Measurements from ENCODE around the gene UQCC3. TPM values are rescaled to one million over a fixed set of nuclear protein-coding genes. Genes with fewer than 3 reads are reported as not detected.

The UQCC3 gene
- total and polyA plus RNA-seq, 2 of the 13 experiments (the other 11 are each of a cell fraction or from before 2014, with no cell fraction given) = 7.7 to 16.0 TPM

DNA sequence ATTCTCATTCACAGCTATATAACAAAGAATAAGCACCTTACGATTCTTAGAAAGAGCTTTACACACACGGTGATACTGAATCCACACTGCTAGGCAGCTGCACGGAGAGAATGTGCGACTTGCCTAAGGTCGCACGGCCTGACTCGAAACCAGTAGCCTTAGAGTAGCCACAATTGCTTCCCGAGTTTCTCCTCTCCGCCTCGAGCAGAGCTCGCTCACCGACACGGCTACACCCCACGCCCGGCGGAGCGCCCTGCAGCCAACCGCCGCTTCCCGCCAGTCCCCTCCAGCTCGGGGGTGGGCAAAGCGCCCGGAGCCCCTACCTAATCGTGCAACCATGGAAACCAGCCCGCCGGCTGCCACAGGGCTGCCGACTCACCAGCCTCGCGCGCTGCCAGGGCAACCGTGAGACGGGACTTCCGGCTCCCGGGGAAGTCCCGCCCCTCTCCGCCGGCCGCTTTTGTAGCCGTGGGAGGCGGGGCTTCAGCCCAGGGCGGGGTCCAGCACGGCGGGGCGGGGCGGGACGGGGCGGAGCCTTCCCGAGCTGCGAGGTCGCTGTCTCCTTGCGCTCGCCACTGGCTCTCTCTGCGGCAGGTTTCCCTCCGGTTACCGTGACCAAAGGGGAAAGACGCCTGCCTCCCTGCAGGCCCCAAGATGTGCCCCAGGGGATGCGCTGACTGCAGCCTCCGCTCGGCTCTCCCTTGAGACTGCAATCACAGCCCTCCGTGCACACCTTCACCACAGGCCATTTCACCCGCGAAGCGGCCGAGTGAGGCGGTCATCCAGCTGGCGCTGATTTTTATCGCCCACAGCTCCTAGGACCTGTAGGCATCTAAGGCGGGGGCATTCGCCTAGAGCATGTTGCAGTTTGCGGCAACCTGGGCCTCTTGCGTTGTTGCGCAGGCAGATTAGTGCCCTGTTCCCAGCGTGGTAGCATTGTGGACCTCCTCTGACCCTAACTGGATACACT is 34.7 kb downstream of the UQCC3 start (continued):
- TF ChIP-seq ZNF891 (CRISPR knock-in tag; IDR thresholded peaks at IDR 0.05) (no peak), KLF16 (CRISPR knock-in tag; IDR thresholded peaks at IDR 0.05) (peak in 1 of 2 experiments; percentile 52; a peak in 1 of 4 replicates), ZNF20 (CRISPR knock-in tag; IDR thresholded peaks at IDR 0.05) (no peak), ESRRA (CRISPR knock-in tag; IDR thresholded peaks at IDR 0.05; ENCODE audit: low read depth) (no peak), ZMAT3 (CRISPR knock-in tag; conservative IDR thresholded peaks at IDR 0.05) (no peak), PAF1 (CRISPR knock-in tag; IDR thresholded peaks at IDR 0.05) (peak; percentile 91), ZNF451 (CRISPR knock-in tag; IDR thresholded peaks at IDR 0.05) (no peak), NFE2L1 (CRISPR knock-in tag; IDR thresholded peaks at IDR 0.05; ENCODE audit: borderline replicate concordance) (no peak), TARDBP (CRISPR knock-in tag; IDR thresholded peaks at IDR 0.05) (no peak; the same call in 1 of the 2 replicates), ZNF792 (CRISPR knock-in tag; IDR thresholded peaks at IDR 0.05) (0 out of 2 replicates have a peak, but pooled peaks have one; percentile 55), ZNF232 (CRISPR knock-in tag; IDR thresholded peaks at IDR 0.05; ENCODE audit: borderline replicate concordance) (peak; percentile 48; the same call in 1 of the 2 replicates), TBL1XR1 (IDR thresholded peaks at IDR 0.05; ENCODE audit: borderline replicate concordance, low read length, partially characterized antibody) (no peak), NFATC3 (CRISPR knock-in tag; IDR thresholded peaks at IDR 0.05) (0 out of 2 replicates have a peak, but pooled peaks have one; percentile 43), ZBTB7A (CRISPR knock-in tag; IDR thresholded peaks at IDR 0.05) (no peak)
- TF ChIP-seq, protein P1, sequence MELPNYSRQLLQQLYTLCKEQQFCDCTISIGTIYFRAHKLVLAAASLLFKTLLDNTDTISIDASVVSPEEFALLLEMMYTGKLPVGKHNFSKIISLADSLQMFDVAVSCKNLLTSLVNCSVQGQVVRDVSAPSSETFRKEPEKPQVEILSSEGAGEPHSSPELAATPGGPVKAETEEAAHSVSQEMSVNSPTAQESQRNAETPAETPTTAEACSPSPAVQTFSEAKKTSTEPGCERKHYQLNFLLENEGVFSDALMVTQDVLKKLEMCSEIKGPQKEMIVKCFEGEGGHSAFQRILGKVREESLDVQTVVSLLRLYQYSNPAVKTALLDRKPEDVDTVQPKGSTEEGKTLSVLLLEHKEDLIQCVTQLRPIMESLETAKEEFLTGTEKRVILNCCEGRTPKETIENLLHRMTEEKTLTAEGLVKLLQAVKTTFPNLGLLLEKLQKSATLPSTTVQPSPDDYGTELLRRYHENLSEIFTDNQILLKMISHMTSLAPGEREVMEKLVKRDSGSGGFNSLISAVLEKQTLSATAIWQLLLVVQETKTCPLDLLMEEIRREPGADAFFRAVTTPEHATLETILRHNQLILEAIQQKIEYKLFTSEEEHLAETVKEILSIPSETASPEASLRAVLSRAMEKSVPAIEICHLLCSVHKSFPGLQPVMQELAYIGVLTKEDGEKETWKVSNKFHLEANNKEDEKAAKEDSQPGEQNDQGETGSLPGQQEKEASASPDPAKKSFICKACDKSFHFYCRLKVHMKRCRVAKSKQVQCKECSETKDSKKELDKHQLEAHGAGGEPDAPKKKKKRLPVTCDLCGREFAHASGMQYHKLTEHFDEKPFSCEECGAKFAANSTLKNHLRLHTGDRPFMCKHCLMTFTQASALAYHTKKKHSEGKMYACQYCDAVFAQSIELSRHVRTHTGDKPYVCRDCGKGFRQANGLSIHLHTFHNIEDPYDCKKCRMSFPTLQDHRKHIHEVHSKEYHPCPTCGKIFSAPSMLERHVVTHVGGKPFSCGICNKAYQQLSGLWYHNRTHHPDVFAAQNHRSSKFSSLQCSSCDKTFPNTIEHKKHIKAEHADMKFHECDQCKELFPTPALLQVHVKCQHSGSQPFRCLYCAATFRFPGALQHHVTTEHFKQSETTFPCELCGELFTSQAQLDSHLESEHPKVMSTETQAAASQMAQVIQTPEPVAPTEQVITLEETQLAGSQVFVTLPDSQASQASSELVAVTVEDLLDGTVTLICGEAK (IDR thresholded peaks at IDR 0.05) = no peak
- TF ChIP-seq, protein P1 (CRISPR knock-in tag; IDR thresholded peaks at IDR 0.05) = no peak
- TF ChIP-seq, protein P2, sequence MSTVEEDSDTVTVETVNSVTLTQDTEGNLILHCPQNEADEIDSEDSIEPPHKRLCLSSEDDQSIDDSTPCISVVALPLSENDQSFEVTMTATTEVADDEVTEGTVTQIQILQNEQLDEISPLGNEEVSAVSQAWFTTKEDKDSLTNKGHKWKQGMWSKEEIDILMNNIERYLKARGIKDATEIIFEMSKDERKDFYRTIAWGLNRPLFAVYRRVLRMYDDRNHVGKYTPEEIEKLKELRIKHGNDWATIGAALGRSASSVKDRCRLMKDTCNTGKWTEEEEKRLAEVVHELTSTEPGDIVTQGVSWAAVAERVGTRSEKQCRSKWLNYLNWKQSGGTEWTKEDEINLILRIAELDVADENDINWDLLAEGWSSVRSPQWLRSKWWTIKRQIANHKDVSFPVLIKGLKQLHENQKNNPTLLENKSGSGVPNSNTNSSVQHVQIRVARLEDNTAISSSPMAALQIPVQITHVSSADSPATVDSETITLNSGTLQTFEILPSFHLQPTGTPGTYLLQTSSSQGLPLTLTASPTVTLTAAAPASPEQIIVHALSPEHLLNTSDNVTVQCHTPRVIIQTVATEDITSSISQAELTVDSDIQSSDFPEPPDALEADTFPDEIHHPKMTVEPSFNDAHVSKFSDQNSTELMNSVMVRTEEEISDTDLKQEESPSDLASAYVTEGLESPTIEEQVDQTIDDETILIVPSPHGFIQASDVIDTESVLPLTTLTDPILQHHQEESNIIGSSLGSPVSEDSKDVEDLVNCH (CRISPR knock-in tag; IDR thresholded peaks at IDR 0.05) = no peak
